Measurements from ENCODE around the gene GOLGA8M.

DNA sequence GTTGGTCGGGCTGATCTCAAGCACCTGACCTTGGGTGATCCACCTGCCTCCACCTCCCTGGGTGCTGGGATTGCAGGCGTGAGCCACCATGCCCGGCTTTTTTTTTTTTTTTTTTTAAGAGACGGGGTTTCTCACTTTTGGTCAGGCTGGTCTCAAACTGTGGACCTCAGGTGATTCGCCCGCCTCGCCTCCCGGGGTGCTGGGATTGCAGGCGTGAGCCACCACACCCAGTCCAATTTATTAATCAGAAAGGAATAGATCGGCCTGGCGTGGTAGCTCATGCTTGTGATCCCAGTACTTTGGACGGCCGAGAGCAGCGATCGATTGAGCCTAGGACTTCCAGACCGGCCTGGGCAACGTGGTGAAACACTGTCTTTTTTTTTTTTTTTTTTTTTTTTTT lies 13.9 kb upstream of the GOLGA8M start:
- TF ChIP-seq POLR2A (IDR thresholded peaks at IDR 0.05; ENCODE audit: low read depth, low read length) (no peak), RAD21 (IDR thresholded peaks at IDR 0.05; ENCODE audit: low read length) (no peak), CTCF (conservative IDR thresholded peaks at IDR 0.05; ENCODE audit: low read depth, low read length) (no peak), CEBPB (IDR thresholded peaks at IDR 0.05; ENCODE audit: low read depth, low read length) (no peak), RCOR1 (IDR thresholded peaks at IDR 0.05; ENCODE audit: insufficient replicate concordance, low read length) (no peak), RFX5 (IDR thresholded peaks at IDR 0.05; ENCODE audit: low read depth, low read length) (no peak), BHLHE40 (IDR thresholded peaks at IDR 0.05; ENCODE audit: low read depth, low read length) (no peak), FOS (IDR thresholded peaks at IDR 0.05; ENCODE audit: low read depth, low read length) (no peak), SMC3 (IDR thresholded peaks at IDR 0.05; ENCODE audit: low read depth, low read length) (no peak), CHD1 (IDR thresholded peaks at IDR 0.05; ENCODE audit: low read depth, low read length) (no peak), MXI1 (IDR thresholded peaks at IDR 0.05; ENCODE audit: borderline replicate concordance, low read depth, low read length) (no peak)
- TF ChIP-seq, protein P1, sequence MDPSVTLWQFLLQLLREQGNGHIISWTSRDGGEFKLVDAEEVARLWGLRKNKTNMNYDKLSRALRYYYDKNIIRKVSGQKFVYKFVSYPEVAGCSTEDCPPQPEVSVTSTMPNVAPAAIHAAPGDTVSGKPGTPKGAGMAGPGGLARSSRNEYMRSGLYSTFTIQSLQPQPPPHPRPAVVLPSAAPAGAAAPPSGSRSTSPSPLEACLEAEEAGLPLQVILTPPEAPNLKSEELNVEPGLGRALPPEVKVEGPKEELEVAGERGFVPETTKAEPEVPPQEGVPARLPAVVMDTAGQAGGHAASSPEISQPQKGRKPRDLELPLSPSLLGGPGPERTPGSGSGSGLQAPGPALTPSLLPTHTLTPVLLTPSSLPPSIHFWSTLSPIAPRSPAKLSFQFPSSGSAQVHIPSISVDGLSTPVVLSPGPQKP (IDR thresholded peaks at IDR 0.05; ENCODE audit: borderline replicate concordance, low read depth, low read length): no peak
- TF ChIP-seq, protein P2, sequence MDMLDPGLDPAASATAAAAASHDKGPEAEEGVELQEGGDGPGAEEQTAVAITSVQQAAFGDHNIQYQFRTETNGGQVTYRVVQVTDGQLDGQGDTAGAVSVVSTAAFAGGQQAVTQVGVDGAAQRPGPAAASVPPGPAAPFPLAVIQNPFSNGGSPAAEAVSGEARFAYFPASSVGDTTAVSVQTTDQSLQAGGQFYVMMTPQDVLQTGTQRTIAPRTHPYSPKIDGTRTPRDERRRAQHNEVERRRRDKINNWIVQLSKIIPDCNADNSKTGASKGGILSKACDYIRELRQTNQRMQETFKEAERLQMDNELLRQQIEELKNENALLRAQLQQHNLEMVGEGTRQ (IDR thresholded peaks at IDR 0.05; ENCODE audit: low read depth, low read length): no peak

Data from IMR-90 (cell line).